ENCODE results near the gene ANK2. TPM values are rescaled to one million over a fixed set of nuclear protein-coding genes. Genes with fewer than 3 reads are reported as not detected.

The ANK2 gene
- total RNA-seq, 4 donors from 2014 or later, result 74.2 to 127 (median 87.5) TPM

DNA sequence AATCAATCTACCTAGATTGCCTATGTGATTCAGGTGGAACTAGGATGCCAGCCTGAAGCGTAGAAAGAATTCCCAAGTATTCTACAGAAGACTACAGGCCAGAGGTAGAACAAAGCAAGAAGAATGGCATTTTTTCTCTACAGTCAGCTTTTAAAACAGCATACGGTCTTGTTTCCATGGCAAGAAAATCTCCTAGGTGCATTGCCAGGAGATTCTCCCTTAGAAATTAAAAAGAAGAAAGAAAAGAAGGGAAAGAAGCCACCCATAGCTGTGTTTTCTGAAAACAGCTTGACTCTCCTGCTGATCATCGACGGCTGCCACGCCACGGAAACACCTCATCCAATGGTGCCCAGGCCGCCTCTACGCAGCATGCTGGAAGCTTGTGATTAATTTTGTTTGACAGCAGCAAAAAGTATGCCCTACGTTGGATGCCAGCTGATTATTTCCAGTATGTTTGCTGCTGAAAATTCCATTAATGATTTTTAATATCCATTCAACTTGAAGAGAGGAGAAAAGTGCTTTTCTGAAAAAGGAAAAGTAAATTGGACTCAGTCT is 24.1 kb downstream of the ANK2 start:
- Histone ChIP-seq H3K27ac (no peak overlapping the region), H3K4me1 (no peaks in the 10 kb centered on the region), H3K36me3 (no peaks in the 10 kb centered on the region), H3K4me3 (no peak overlapping the region), H3K9me3 (no peaks in the 10 kb centered on the region), H3K27me3 (no peaks in the 10 kb centered on the region)
- no peak for ATAC-seq
- TF ChIP-seq, protein P1, sequence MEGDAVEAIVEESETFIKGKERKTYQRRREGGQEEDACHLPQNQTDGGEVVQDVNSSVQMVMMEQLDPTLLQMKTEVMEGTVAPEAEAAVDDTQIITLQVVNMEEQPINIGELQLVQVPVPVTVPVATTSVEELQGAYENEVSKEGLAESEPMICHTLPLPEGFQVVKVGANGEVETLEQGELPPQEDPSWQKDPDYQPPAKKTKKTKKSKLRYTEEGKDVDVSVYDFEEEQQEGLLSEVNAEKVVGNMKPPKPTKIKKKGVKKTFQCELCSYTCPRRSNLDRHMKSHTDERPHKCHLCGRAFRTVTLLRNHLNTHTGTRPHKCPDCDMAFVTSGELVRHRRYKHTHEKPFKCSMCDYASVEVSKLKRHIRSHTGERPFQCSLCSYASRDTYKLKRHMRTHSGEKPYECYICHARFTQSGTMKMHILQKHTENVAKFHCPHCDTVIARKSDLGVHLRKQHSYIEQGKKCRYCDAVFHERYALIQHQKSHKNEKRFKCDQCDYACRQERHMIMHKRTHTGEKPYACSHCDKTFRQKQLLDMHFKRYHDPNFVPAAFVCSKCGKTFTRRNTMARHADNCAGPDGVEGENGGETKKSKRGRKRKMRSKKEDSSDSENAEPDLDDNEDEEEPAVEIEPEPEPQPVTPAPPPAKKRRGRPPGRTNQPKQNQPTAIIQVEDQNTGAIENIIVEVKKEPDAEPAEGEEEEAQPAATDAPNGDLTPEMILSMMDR (IDR thresholded peaks at IDR 0.05 in 4 of 5, conservative IDR thresholded peaks at IDR 0.05 in 1 of 5), result no peak
- no peak for TF ChIP-seq POLR2A (IDR thresholded peaks at IDR 0.05)
- intact Hi-C loops (cut with DNase I; ENCODE audit: low total_unique reads) (no loop called here), in situ Hi-C loops (cut with MboI; ENCODE audit: low sequenced_read_pairs in 4 of 4) (no loop called here)
- no peak for DNase-seq

DNA sequence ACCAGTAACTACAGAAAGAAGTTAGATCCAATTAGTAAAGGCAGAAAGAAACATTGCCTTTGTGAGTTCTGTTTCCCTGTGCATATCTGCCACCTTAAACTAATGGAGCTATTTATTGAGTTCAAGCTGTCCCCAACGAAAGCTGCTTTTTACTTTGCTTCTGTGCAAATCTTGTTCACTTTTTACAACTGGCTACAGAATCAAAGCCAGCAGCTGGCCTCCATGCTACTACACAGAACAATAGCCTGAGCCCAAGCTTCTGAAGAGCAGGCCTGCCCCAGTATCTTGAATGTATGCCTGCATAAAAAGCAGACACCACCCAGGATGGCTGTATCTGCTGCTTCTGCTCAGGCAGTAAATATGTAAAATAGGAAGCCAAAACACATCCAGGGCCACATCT is 28.1 kb downstream of the ANK2 start:
- Histone ChIP-seq H3K4me3 (no peak overlapping the region), H3K27me3 (no peaks in the 10 kb centered on the region), H3K27ac (no peak overlapping the region), H3K36me3 (no peaks in the 10 kb centered on the region), H3K9me3 (no peaks in the 10 kb centered on the region), H3K4me1 (no peaks in the 10 kb centered on the region)
- intact Hi-C loops (cut with DNase I; ENCODE audit: low total_unique reads) (no loop called here), in situ Hi-C loops (cut with MboI; ENCODE audit: low sequenced_read_pairs in 4 of 4) (no loop called here)
- TF ChIP-seq, protein P1 (IDR thresholded peaks at IDR 0.05 in 4 of 5, conservative IDR thresholded peaks at IDR 0.05 in 1 of 5), result no peak
- no peak for TF ChIP-seq POLR2A (IDR thresholded peaks at IDR 0.05)
- ATAC-seq, result no peak
- DNase-seq, result no peak

- no peaks in the 10 kb centered on the region for H3K9me3 ChIP-seq
- in situ Hi-C loops (cut with MboI; ENCODE audit: low sequenced_read_pairs in 4 of 4) (no loop called here), intact Hi-C loops (cut with DNase I; ENCODE audit: low total_unique reads) (no loop called here)
Observed at GRCh38 chr4:113078066-113078465, 28.6 kb downstream of the ANK2 start.

DNA sequence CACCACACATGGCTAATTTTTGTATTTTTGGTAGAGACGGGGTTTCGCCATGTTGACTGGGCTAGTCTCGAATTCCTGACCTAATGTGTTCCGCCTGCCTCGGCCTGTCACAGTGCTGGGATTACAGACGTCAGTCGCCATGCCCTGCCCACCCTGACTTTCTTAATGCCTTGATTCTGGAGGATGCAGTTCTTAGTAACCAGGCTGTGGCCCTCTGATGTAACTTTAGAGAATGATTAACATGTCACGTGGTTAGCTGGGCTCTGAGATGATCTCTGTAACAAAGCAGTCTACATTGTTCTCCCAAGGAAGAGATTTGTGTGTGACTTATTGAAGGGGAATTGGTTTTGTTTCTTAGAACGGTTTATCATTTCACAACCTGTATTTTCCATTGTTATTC is 30.6 kb downstream of the ANK2 start:
- intact Hi-C loops (cut with DNase I; ENCODE audit: low total_unique reads), result no loop called here
- Histone ChIP-seq H3K36me3 (no peaks in the 10 kb centered on the region), H3K9me3 (no peaks in the 10 kb centered on the region), H3K4me3 (no peak overlapping the region), H3K27me3 (no peaks in the 10 kb centered on the region), H3K27ac (no peak overlapping the region), H3K4me1 (no peaks in the 10 kb centered on the region)
- TF ChIP-seq POLR2A (IDR thresholded peaks at IDR 0.05), result no peak
- TF ChIP-seq, protein P1 (IDR thresholded peaks at IDR 0.05 in 4 of 5, conservative IDR thresholded peaks at IDR 0.05 in 1 of 5), result no peak
- DNase-seq (no peak), ATAC-seq (no peak)
- in situ Hi-C loops (cut with MboI; ENCODE audit: low sequenced_read_pairs in 4 of 4), result no loop called here

More at GRCh38 chr4:113078066-113078465, 28.6 kb downstream of the ANK2 start:
- Histone ChIP-seq H3K36me3 (no peaks in the 10 kb centered on the region), H3K4me3 (no peak overlapping the region), H3K4me1 (no peaks in the 10 kb centered on the region), H3K27ac (no peak overlapping the region), H3K27me3 (no peaks in the 10 kb centered on the region)
- TF ChIP-seq, protein P1 (IDR thresholded peaks at IDR 0.05 in 4 of 5, conservative IDR thresholded peaks at IDR 0.05 in 1 of 5), result no peak
- DNase-seq (no peak), ATAC-seq (no peak)

- no peak for ATAC-seq
- Histone ChIP-seq H3K27ac (no peak overlapping the region), H3K9me3 (no peaks in the 10 kb centered on the region), H3K4me3 (no peak overlapping the region), H3K27me3 (no peaks in the 10 kb centered on the region), H3K4me1 (no peaks in the 10 kb centered on the region), H3K36me3 (no peaks in the 10 kb centered on the region)
- in situ Hi-C loops (cut with MboI; ENCODE audit: low sequenced_read_pairs in 4 of 4), result no loop called here
- TF ChIP-seq, protein P1 (IDR thresholded peaks at IDR 0.05 in 4 of 5, conservative IDR thresholded peaks at IDR 0.05 in 1 of 5), result no peak
- no peak for TF ChIP-seq POLR2A (IDR thresholded peaks at IDR 0.05)
- DNase-seq, result no peak
- intact Hi-C loops (cut with DNase I; ENCODE audit: low total_unique reads), result no loop called here
Observed at GRCh38 chr4:113080624-113081023, 31.2 kb downstream of the ANK2 start.
